WTC11 (cell line): ENCODE measurements around the gene MORN2. TPM values are rescaled to one million over a fixed set of nuclear protein-coding genes. Genes with fewer than 3 reads are reported as not detected.

Source experiments
- ATAC-seq: fragments of 200-7000 bp; cut with Tn5 transposase; 2 replicates; pipeline ENCODE4 v1.10.0; 2021; ENCODE audit warnings: mild to moderate bottlenecking, moderate library complexity
- CTCF ChIA-PET: fragments of 300-600 bp; sonication (Branson Sonifier 250); formaldehyde crosslinking; loops from one replicate; lab custom pipeline; 2021; ENCODE audit warnings: antibody characterized with exemption; lab: Charles Lee
- POLR2A ChIA-PET: fragments of 350-600 bp; sonication (Branson Sonifier 250); formaldehyde crosslinking; loops from one replicate; lab custom pipeline; 2021; ENCODE audit warnings: antibody characterized with exemption; lab: Charles Lee
- DNase-seq: peaks from one replicate; pipeline ENCODE4 v3.0.0; 2021; ENCODE audit warnings: low spot score
- H3K27ac Mint-ChIP-seq: 2 replicates; pipeline ENCODE4 v1.8.0; 2021; ENCODE audit warnings: mixed read lengths
- H3K27me3 Mint-ChIP-seq: 2 replicates; pipeline ENCODE4 v1.8.0; 2021; ENCODE audit warnings: low read depth, mild to moderate bottlenecking, moderate library complexity, mixed read lengths
- H3K36me3 Mint-ChIP-seq: 2 replicates; pipeline ENCODE4 v1.8.0; 2021; ENCODE audit warnings: mixed read lengths
- H3K4me1 Mint-ChIP-seq: 2 replicates; pipeline ENCODE4 v1.8.0; 2022; ENCODE audit warnings: mixed read lengths
- H3K4me3 Mint-ChIP-seq: 2 replicates; pipeline ENCODE4 v1.8.0; 2021; ENCODE audit warnings: mild to moderate bottlenecking, moderate library complexity, mixed read lengths
- H3K9me3 Mint-ChIP-seq: 2 replicates; pipeline ENCODE4 v1.8.0; 2021; ENCODE audit warnings: mixed read lengths
- ATF1 ChIP-seq: sonication (generic); formaldehyde crosslinking; IDR thresholded peaks from 2 replicates; pipeline ENCODE4 v1.8.1; 2023; ENCODE audit warnings: mild to moderate bottlenecking, moderate library complexity, missing genetic modification reagents
- ETV6 ChIP-seq: sonication (generic); formaldehyde crosslinking; IDR thresholded peaks from 2 replicates; pipeline ENCODE4 v1.8.1; 2022; ENCODE audit warnings: mild to moderate bottlenecking, missing genetic modification reagents
- HMGA2 ChIP-seq: fragments of 250-450 bp; sonication (Bioruptor Pico); IDR thresholded peaks from 2 replicates; pipeline ENCODE4 v1.4.0; 2021; ENCODE audit warnings: mild to moderate bottlenecking, moderate library complexity
- MYBL2 ChIP-seq: sonication (generic); formaldehyde crosslinking; IDR thresholded peaks from 2 replicates; pipeline ENCODE4 v1.8.1; 2023; ENCODE audit warnings: mild to moderate bottlenecking, moderate library complexity, missing genetic modification reagents
- NFATC4 ChIP-seq: fragments of 250-450 bp; sonication (Bioruptor Pico); IDR thresholded peaks from 2 replicates; pipeline ENCODE4 v1.9.0; 2021; ENCODE audit warnings: mild to moderate bottlenecking
- NFE2L1 ChIP-seq: sonication (generic); formaldehyde crosslinking; IDR thresholded peaks from 2 replicates; pipeline ENCODE4 v1.8.1; 2023; ENCODE audit warnings: missing genetic modification reagents
- NR1H2 ChIP-seq: sonication (generic); formaldehyde crosslinking; IDR thresholded peaks from 2 replicates; pipeline ENCODE4 v1.9.0; 2021; ENCODE audit warnings: mild to moderate bottlenecking, moderate library complexity, missing genetic modification reagents
- NR2C2 ChIP-seq: sonication (generic); formaldehyde crosslinking; IDR thresholded peaks from 2 replicates; pipeline ENCODE4 v1.8.0; 2022; ENCODE audit warnings: mild to moderate bottlenecking, missing genetic modification reagents
- NR3C1 ChIP-seq: sonication (generic); formaldehyde crosslinking; conservative IDR thresholded peaks from 2 replicates; pipeline ENCODE4 v1.8.1; 2023; ENCODE audit warnings: low read depth, mild to moderate bottlenecking, missing genetic modification reagents
- TCF7 ChIP-seq: sonication (generic); formaldehyde crosslinking; IDR thresholded peaks from 2 replicates; pipeline ENCODE4 v1.8.0; 2022; ENCODE audit warnings: mild to moderate bottlenecking, low read depth, missing genetic modification reagents, moderate library complexity
- ZBTB21 ChIP-seq: sonication (generic); formaldehyde crosslinking; IDR thresholded peaks from 2 replicates; pipeline ENCODE4 v1.8.1; 2023; ENCODE audit warnings: mild to moderate bottlenecking, missing genetic modification reagents, borderline replicate concordance
- ZNF232 ChIP-seq: sonication (generic); formaldehyde crosslinking; IDR thresholded peaks from 2 replicates; pipeline ENCODE4 v1.8.0; 2022; ENCODE audit warnings: mild to moderate bottlenecking, missing genetic modification reagents
- total RNA-seq: library from RNA; stranded (reverse); gene quantifications from 3 replicates; pipeline ENCODE4 v1.2.3, GENCODE V29; 2021
- TF ChIP-seq, protein P1 (sequence below): sonication (generic); formaldehyde crosslinking; IDR thresholded peaks from 2 replicates; pipeline ENCODE4 v1.8.1; 2022; ENCODE audit warnings: mild to moderate bottlenecking, missing genetic modification reagents, moderate library complexity, borderline replicate concordance
- TF ChIP-seq, protein P2 (sequence below): sonication (generic); formaldehyde crosslinking; IDR thresholded peaks from 2 replicates; pipeline ENCODE4 v1.8.1; 2022; ENCODE audit warnings: mild to moderate bottlenecking, moderate library complexity, missing genetic modification reagents
- TF ChIP-seq, protein P3 (sequence below): sonication (generic); formaldehyde crosslinking; IDR thresholded peaks from 2 replicates; pipeline ENCODE4 v1.8.1; 2023; ENCODE audit warnings: mild to moderate bottlenecking, missing genetic modification reagents
- TF ChIP-seq, protein P4 (sequence below): sonication (generic); formaldehyde crosslinking; IDR thresholded peaks from 2 replicates; pipeline ENCODE4 v1.8.0; 2023; ENCODE audit warnings: missing genetic modification reagents, mild to moderate bottlenecking, borderline replicate concordance
- TF ChIP-seq, protein P5 (sequence below): fragments of 250-450 bp; sonication (Bioruptor Pico); IDR thresholded peaks from 2 replicates; pipeline ENCODE4 v1.8.0; 2021; ENCODE audit warnings: mild to moderate bottlenecking
- TF ChIP-seq, protein P6 (sequence below): sonication (generic); formaldehyde crosslinking; IDR thresholded peaks from 2 replicates; pipeline ENCODE4 v1.8.0; 2022; ENCODE audit warnings: mild to moderate bottlenecking, missing genetic modification reagents
- TF ChIP-seq, protein P7 (sequence below): fragments of 250-450 bp; sonication (Bioruptor Pico); conservative IDR thresholded peaks from 2 replicates; pipeline ENCODE4 v1.9.0; 2021; ENCODE audit warnings: mild to moderate bottlenecking

MORN2 gene
- total RNA-seq, 1 experiment from 2014 or later, result 5.9 TPM

DNA sequence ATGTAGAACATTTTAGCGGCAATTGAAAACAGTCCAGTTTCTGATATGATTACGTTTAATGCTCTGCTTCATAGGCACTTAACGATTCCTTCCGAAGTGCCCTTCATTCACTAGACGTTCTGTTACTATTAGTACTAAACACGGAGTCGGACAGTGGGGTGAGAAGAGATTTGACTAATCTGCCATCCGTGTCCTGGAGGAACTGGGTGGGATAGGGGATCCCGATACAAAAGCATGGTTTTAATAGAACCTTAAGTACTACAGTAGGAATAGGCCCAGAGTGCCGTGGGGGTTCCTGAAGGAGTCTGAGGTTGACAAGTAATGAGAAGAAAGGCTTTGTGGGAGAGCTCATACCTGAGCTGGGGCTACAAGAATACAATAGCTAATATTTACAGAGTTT, 631 bp downstream of the MORN2 start:
- Mint-ChIP-seq H3K27ac (no peak overlapping the region), H3K36me3 (peaks cover 8% of the 10 kb centered on the region; the same call in 1 of the 2 replicates), H3K9me3 (peaks cover 10% of the 10 kb centered on the region), H3K27me3 (no peaks in the 10 kb centered on the region), H3K4me1 (peaks cover 14% of the 10 kb centered on the region), H3K4me3 (peak overlapping the region; percentile 87)
- ATAC-seq (no peak), DNase-seq (no peak)
- TF ChIP-seq NFATC4 (no peak), NFE2L1 (CRISPR knock-in tag) (no peak), ETV6 (CRISPR knock-in tag) (no peak), ZBTB21 (CRISPR knock-in tag) (no peak), HMGA2 (CRISPR knock-in tag) (no peak), TCF7 (CRISPR knock-in tag) (no peak), ATF1 (CRISPR knock-in tag) (no peak), NR3C1 (CRISPR knock-in tag) (no peak), NR2C2 (CRISPR knock-in tag) (no peak), ZNF232 (CRISPR knock-in tag) (no peak), MYBL2 (no peak), NR1H2 (CRISPR knock-in tag) (no peak)
- TF ChIP-seq, protein P1, sequence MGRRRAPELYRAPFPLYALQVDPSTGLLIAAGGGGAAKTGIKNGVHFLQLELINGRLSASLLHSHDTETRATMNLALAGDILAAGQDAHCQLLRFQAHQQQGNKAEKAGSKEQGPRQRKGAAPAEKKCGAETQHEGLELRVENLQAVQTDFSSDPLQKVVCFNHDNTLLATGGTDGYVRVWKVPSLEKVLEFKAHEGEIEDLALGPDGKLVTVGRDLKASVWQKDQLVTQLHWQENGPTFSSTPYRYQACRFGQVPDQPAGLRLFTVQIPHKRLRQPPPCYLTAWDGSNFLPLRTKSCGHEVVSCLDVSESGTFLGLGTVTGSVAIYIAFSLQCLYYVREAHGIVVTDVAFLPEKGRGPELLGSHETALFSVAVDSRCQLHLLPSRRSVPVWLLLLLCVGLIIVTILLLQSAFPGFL, result no peak
- TF ChIP-seq, protein P2, sequence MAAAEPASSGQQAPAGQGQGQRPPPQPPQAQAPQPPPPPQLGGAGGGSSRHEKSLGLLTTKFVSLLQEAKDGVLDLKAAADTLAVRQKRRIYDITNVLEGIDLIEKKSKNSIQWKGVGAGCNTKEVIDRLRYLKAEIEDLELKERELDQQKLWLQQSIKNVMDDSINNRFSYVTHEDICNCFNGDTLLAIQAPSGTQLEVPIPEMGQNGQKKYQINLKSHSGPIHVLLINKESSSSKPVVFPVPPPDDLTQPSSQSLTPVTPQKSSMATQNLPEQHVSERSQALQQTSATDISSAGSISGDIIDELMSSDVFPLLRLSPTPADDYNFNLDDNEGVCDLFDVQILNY (CRISPR knock-in tag), result no peak
- TF ChIP-seq, protein P3, sequence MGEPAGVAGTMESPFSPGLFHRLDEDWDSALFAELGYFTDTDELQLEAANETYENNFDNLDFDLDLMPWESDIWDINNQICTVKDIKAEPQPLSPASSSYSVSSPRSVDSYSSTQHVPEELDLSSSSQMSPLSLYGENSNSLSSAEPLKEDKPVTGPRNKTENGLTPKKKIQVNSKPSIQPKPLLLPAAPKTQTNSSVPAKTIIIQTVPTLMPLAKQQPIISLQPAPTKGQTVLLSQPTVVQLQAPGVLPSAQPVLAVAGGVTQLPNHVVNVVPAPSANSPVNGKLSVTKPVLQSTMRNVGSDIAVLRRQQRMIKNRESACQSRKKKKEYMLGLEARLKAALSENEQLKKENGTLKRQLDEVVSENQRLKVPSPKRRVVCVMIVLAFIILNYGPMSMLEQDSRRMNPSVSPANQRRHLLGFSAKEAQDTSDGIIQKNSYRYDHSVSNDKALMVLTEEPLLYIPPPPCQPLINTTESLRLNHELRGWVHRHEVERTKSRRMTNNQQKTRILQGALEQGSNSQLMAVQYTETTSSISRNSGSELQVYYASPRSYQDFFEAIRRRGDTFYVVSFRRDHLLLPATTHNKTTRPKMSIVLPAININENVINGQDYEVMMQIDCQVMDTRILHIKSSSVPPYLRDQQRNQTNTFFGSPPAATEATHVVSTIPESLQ (CRISPR knock-in tag), result no peak
- TF ChIP-seq, protein P4, sequence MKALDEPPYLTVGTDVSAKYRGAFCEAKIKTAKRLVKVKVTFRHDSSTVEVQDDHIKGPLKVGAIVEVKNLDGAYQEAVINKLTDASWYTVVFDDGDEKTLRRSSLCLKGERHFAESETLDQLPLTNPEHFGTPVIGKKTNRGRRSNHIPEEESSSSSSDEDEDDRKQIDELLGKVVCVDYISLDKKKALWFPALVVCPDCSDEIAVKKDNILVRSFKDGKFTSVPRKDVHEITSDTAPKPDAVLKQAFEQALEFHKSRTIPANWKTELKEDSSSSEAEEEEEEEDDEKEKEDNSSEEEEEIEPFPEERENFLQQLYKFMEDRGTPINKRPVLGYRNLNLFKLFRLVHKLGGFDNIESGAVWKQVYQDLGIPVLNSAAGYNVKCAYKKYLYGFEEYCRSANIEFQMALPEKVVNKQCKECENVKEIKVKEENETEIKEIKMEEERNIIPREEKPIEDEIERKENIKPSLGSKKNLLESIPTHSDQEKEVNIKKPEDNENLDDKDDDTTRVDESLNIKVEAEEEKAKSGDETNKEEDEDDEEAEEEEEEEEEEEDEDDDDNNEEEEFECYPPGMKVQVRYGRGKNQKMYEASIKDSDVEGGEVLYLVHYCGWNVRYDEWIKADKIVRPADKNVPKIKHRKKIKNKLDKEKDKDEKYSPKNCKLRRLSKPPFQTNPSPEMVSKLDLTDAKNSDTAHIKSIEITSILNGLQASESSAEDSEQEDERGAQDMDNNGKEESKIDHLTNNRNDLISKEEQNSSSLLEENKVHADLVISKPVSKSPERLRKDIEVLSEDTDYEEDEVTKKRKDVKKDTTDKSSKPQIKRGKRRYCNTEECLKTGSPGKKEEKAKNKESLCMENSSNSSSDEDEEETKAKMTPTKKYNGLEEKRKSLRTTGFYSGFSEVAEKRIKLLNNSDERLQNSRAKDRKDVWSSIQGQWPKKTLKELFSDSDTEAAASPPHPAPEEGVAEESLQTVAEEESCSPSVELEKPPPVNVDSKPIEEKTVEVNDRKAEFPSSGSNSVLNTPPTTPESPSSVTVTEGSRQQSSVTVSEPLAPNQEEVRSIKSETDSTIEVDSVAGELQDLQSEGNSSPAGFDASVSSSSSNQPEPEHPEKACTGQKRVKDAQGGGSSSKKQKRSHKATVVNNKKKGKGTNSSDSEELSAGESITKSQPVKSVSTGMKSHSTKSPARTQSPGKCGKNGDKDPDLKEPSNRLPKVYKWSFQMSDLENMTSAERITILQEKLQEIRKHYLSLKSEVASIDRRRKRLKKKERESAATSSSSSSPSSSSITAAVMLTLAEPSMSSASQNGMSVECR (CRISPR knock-in tag), result no peak
- TF ChIP-seq, protein P5, sequence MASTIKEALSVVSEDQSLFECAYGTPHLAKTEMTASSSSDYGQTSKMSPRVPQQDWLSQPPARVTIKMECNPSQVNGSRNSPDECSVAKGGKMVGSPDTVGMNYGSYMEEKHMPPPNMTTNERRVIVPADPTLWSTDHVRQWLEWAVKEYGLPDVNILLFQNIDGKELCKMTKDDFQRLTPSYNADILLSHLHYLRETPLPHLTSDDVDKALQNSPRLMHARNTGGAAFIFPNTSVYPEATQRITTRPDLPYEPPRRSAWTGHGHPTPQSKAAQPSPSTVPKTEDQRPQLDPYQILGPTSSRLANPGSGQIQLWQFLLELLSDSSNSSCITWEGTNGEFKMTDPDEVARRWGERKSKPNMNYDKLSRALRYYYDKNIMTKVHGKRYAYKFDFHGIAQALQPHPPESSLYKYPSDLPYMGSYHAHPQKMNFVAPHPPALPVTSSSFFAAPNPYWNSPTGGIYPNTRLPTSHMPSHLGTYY, result no peak
- TF ChIP-seq, protein P6, sequence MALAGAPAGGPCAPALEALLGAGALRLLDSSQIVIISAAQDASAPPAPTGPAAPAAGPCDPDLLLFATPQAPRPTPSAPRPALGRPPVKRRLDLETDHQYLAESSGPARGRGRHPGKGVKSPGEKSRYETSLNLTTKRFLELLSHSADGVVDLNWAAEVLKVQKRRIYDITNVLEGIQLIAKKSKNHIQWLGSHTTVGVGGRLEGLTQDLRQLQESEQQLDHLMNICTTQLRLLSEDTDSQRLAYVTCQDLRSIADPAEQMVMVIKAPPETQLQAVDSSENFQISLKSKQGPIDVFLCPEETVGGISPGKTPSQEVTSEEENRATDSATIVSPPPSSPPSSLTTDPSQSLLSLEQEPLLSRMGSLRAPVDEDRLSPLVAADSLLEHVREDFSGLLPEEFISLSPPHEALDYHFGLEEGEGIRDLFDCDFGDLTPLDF (CRISPR knock-in tag), result no peak
- TF ChIP-seq, protein P7, sequence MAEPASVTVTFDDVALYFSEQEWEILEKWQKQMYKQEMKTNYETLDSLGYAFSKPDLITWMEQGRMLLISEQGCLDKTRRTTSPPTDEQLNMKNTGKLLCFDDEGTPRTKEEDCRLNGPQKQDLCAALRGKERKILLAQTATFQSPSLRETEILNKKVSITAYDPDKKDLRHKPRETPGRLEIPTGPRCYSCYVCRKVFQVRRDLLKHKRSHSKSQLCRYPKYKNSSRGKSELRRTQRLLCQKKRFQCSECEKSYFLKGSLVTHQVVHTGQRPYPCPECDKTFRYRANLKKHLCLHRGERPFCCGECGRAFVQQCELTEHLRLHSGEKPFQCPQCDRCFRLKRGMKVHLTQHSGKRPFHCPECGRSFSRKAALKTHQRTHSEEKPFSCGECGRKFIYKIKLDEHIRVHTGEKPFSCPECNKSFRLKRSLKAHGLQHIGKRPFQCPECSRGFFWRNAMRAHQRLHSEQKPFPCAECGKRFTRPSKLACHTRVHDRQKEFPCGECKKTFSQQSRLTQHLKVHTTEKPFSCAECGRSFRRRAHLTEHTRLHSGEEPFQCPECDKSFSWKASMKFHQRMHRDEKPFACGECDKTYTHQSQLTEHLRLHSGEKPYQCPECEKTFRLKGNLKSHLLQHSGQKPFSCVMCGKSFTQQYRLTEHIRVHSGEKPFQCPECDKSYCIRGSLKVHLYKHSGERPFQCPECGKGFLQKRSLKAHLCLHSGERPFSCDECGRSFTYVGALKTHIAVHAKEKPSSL (CRISPR knock-in tag), result no peak
- ChIA-PET POLR2A (interaction anchor here (2.0 kb wide), 1 partner anchor 125 kb away, joined by 11 read pairs; the partner anchor contains the start of gene SRSF7), CTCF (interaction anchor here (1.2 to 3.2 kb wide), 3 partner anchors 71 to 353 kb away, joined by 3 to 21 read pairs (median 4); no protein-coding TSS in a partner anchor)
